ENCODE results near the gene SHISA7.

The SHISA7 gene

DNA sequence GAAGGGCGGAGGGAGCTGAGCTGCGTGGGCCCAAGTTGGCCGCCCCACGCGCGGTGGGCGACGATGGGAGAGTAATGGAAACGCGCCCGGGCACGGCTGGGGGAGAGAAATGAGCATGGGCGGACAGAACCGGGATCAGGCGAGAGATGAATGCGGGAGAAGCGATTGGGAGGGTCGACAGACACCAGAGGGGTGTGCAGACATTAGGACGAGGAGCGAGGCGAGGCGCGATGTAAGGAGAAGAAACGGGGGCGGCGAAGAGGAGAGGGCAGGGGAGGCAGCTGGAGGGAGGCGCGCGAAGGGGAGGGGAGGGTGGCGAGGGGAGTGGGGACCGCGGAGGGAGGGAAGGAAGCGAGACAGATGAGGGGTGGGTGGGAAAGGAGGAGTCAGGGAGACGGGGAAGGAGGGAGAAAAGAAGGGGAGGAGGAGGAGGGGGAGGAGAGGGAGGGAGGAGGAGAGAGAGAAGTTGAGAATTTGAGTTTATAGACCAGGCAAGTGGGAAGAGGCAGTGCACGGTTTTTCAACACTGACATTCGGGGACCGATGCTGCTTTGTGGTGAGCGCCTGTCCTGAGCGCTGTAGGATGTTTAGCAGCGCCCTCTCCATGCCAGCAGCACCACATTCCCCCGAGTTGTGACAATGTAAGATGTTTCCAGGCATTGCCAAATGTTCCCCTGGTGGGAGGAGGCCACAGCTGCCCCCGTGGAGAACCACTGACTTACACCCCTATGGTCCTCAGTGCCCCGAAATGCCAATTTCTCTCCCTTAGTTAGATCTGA, at the start of gene SHISA7:
Gene SHISA7 (minus strand): TSS at position 256 of the 779 bp plus-strand sequence. CDS start 437 bp downstream, outside the sequence.
- peak within 1 kb of the TSS; percentile 13 for H3K4me3 ChIP-seq (ENCODE audit: low read depth, low read length)

DNA sequence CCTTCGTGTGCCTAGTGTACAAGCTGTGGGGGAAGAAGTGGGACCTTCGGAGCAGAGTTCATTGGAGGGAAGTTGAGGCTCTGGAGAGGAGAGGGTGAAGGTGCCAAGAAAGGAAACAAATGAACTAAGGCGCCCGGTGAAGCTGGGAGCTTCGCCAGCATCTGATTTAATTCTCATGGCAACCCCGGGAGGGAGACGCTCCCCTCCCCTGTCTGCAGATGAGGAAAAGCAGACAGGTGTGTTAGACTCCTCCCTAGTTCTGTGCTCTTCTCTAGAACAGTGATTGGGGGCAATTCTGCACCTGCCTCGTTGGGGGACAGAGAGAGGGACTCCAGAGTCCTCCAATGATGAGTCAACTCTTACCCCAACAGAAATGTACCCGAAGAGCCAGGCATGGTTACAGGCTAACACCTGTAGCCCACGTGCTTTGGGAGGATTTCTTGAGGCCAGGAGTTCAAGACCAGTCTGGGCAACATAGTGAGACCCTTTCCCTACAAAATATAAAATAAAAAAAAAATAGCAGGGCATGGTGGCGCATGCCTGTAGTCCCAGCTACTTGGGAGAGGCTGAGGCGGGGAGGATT, 49.4 kb upstream of the SHISA7 start:
- no peak overlapping the region for H3K4me3 ChIP-seq (ENCODE audit: low read depth, low read length)

DNA sequence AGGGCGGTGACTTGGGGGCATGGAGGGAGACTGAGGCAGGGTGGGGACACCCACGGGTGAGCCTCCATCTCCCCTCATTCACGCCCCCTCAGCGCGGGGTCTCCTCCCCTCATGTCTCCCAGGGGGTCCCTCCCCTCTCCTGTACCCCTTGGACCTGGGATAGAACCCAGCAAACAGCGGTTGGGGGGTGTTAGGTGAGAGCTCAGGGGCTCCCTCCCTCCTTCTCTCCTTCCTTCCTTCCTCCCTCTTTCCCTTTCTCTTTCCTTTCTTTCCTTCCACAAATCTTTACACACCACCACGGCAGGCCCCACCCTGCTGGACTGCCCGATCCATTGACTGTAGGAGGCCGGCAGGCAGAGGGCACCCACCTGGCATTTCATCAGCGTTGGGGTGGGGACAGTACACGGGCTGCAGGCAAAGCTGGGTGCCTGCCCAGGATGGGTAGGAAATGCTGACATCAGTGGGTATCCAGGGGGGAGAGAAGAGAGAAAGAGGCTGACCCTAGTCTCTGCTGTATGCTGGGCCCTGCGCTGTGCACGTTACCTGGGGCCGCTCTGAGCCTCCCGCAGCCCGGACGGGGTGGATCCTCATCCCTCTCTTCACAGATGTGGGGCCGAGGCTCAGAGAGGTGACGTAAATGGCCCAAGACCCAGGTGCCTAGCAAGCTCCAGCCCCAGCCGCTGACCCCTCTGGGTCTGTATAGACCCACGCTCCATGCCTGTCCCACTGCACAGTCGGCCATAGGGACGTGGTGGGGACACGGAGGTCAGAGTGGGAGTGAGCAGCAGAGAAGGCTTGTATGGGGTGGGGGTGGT, 48.7 kb upstream of the SHISA7 start:
- no peak overlapping the region for H3K4me3 ChIP-seq (ENCODE audit: low read depth, low read length)

DNA sequence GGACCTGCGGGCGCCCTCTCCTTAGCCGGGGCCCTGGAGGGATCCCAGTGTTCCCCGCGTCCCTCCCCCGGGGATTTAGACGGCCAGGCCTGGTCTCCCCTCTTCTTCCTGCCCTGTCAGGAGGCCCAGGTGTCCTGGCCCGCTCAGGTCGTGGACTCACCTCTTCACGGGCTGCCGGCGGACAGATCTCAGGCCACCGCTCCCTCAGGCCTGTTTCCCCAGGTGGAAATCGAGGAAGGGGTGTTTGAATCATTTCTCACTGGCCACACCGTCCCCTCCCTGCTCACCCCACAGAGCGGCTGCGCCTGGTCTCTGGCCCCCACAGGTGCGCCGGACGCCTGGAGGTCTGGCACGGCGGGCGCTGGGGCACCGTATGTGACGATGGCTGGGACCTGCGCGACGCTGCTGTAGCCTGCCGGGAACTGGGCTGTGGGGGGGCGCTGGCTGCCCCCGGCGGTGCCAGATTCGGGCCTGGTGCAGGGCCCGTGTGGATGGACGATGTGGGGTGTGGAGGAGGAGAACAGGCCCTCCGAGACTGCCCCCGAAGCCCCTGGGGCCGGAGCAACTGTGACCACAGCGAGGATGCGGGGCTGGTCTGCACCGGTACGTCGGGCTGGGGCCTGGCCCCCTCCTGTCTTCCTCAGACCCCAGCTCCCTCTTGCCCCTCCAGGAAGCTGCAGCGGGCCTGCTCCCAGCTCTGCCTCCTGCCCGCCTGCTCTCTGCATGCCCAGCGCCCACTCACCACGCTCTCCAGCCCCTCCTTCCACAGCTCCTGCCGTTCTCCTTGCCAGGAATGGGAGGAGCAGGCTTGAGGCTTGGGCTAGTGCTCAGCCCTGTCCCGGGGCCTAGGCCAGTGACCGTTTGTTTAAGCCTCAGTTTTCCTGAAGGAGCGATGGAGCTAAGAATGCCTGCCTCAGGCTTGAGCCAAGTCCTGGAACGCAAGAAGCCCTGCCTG, 47.7 kb upstream of the SHISA7 start:
- no peak overlapping the region for H3K4me3 ChIP-seq (ENCODE audit: low read depth, low read length)

DNA sequence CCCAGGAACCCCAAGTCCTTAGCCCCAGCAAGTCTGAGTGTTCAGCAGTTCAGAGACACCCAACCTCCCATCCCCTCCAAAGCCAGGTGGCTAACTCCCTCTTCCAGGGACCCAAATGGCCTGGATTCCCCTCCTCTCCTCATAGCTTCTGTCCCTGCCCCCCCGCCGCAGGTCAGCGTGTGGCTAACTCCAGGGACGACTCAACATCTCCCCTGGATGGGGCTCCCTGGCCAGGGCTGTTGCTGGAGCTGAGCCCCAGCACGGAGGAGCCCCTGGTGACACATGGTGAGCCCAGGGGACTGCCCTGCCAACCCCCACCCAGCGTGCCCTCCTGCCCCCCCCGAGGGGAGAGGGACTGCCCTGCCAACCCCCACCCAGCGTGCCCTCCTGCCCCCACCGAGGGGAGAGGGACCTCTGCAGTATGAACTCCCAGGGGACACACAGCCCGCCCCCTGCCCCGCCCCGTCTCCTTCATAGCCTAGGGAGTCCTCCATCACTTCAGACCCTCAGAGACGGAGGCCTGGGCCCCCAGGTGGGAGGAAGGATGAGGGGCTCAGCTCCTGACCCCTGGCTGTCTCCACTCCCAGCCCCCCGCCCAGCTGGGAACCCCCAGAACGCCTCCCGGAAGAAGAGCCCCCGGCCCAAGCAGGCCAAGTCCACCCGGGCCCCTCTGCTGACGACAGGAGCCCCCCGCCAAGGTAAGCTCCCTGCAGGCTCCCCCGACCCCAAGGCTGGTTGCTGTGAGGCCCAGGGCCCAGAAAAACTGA, 46.8 kb upstream of the SHISA7 start:
- H3K4me3 ChIP-seq (ENCODE audit: low read depth, low read length): no peak overlapping the region

DNA sequence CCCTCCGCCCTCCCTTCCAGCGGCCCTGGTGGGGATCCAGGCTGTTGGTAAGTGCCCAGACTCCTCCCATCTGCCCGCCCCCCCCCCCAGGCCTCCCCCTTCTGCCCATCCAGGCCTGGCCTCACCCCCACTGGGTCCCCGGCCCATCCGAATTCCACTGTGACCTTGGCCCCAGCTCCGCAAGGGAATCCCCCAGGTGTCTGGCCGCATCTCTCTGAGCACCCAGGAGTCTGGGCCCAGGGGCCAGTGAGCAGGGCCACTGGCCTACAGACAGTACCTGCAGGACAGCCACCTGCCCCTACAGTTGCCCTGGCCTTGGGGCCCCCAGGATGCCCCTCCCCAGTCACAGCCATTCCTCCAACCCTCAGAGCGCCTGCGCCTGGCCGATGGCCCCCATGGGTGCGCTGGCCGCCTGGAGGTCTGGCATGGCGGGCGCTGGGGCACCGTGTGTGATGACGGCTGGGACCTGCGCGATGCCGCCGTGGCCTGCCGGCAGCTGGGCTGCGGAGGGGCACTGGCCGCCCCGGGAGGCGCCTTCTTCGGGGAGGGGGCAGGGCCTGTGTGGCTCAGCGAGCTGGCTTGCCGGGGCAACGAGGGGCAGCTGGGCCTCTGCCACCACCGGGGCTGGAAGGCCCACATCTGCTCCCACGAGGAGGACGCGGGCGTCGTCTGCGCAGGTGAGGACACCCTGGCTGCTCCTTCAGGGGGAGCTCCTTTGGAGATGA, 46.0 kb upstream of the SHISA7 start:
- H3K4me3 ChIP-seq (ENCODE audit: low read depth, low read length): no peak overlapping the region

DNA sequence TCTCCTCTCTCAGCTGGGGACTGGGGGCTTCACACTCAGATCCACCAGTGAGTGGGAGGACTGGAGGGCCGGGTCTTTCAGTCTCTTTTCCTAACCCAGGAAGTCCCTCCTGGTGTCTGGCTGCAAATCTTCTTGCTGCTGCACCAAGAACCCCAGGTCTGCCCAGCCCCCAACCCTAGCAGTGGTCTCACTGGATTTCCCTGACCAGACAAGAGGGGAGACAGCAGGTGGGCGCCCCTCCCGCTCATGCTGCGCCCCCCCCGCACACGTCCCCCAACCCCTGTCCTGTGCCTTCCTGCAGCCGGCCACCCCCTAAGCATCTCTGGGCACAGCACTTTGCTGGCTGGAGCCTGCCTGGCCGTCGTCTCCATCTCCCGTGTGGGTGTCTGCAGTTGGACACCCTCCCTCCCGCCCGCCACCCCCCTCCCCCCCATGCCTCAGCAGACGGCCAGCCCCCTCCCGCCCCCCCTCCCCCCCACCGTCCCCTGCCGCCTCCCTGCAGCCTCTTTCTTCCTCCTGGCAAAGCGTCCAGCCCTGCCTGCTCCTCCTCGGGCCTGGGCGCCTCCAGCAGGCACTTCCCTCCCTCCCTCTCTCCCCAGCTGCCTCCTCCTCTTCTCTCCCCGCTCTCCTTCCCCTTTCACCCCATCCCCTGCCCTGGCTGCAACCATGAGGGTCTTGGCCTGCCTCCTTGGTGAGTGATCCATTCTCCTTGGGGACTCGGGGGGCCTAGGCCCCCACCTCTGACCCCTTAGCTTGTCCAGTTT, 45.0 kb upstream of the SHISA7 start, which contains the start of gene SSC5D:
Gene SSC5D (plus strand): TSS at position 513 of the 764 bp plus-strand sequence. CDS start 154 bp downstream, at position 667.
- H3K4me3 ChIP-seq (ENCODE audit: low read depth, low read length): no peak within 1 kb of the TSS

DNA sequence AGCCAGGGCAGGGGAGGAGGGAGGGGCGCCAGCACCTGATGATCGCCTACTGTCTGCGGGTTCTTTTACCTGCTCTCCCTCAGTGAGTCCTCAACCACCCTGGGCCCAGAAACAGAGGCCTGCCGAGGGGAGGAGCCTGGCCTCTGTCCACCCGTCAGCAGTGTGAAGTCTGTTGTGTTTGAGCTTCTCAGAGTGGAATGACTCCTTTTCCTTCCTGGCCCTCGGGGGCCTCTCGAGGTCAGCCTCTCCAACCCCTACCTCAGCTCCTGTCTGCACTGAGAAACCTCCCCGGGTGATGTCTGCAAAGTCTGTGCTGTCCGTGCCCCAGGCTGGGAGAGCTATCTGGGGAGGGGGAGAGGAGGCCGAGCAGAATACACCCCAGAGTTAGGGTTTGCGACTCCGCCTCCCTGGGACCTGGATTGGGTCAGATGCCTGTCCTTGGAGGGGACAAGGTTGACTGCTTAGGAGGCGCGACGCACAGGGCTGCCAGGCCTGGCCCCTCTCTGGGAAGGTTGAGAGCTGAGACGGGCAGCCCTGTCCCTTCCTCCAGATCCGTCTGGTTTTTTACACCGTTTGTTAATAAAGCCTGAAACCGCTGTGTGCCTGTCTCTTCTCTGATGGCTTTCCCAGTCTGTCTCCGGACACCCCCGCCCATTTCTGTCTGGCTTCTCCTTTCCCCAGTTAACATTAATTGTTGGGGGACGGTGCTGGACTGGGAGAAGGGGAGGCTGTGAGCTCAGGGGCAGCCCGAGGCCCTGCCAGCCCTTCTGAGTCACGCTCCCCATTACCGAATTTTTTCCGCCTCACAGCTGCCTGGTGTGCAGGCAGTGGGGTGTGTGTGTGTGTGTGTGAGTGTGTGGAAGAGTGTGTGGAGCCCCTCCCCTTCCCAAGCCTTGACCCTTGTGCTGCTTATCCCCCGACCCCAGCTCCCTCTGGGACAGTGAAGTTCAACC, 44.1 kb upstream of the SHISA7 start:
- no peak overlapping the region for H3K4me3 ChIP-seq (ENCODE audit: low read depth, low read length)

DNA sequence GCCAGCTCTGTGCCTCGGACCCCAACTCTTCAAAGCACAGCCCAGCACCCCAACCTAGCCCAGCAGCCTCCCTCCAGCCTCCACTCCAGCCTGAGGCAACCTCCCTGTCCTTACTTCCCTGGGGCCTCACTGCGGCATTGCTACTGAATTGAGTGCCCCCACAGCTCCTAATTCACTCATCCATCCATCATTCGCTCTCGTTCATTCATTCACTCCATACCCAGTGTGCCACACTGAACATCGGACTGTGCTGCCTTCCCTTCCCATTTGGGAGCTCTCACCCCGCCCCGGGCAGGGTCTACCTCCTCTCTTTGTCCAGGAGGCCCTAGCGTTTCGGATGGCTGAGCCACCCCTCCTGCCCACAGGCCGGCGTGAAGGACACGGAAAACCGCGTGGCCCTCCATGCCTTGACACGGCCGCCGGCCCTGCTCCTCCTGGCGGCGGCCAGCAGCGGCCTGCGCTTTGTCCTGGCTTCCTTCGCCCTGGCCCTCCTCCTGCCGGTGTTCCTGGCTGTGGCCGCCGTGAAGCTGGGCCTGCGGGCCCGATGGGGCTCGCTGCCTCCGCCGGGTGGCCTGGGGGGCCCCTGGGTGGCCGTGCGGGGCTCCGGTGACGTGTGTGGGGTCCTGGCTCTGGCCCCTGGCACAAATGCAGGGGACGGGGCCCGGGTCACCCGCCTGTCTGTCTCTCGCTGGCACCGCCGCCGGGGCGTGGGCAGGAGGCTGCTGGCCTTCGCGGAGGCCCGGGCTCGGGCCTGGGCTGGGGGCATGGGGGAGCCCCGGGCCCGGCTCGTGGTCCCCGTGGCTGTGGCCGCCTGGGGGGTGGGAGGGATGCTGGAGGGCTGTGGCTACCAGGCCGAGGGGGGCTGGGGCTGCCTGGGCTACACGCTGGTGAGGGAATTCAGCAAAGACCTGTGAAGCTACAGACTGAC, 43.2 kb upstream of the SHISA7 start:
- no peak overlapping the region for H3K4me3 ChIP-seq (ENCODE audit: low read depth, low read length)

DNA sequence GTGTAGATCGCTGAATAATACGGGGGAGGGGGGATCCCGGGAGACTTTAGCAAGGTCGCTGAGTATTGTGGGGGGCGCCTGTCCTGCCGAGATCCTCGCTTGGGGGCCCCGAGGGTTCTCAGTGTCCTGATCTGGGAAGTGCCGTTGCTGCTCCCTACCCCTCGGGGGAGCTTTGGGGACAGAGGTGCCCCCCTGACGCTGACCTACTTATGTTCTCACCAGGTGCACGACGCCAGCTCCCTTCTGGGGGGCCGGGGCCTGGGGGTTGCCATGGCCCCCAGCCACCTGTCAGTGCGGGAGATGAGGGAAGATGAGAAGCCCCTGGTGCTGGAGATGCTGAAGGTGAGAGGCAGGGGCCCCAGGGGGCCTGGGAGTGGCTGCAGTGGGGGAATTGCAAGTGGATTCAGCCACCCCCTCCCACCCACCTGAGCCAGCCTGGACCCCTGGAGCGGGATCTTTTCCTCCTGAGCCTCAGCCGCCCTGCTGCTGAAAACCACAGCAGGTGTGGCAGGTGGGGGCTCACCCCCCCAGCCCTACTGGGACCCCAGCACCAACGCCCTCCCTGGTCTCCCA, 42.4 kb upstream of the SHISA7 start:
- peak overlapping the region; percentile 72 for H3K4me3 ChIP-seq (ENCODE audit: low read depth, low read length)

DNA sequence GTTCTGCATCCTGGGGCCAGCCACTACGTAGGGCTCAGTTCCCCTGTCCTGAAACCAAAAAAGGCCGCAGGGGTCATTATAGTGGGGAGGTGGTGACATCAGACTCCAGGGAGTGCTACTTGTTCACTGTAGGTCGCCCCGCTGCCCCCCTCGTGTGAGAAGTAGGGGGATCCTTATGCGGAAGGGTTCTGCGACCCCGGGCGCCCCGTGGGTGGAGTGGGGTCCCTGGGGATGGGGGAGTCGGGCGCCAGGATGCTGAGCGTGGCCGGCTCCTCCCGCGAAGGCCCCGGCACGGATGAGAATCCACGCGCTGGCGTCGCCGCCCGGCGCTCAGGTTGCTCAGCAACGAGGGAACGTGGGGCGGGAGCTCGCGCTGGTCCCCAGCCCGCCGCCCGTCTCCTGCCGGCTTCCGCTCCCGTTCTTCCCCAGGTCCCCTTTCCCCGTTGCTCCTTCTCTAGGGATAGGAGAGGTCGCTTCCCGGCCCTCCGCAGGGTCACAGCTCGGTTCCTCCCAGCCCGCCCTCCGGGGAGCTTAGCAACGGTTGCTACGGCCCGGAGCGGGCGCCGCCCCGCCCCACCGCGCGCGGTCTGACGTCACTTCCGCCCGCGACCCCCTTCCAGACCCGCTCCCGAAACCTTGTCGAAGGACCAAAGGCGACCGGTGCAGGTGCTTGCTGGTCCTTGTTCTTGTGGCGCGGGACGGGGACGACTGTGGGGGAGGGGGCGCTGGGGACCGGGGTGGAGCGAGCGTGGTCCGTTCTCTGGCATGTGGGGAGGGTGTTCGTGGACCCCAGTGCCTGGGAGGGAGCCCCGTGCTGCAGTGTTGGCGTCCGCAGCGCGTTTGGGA, 41.7 kb upstream of the SHISA7 start, which contains the start of gene NAT14:
Gene NAT14 (plus strand): TSS at position 596 of the 846 bp plus-strand sequence. CDS start 521 bp downstream, outside the sequence.
- peak within 1 kb of the TSS; percentile 72 for H3K4me3 ChIP-seq (ENCODE audit: low read depth, low read length)

DNA sequence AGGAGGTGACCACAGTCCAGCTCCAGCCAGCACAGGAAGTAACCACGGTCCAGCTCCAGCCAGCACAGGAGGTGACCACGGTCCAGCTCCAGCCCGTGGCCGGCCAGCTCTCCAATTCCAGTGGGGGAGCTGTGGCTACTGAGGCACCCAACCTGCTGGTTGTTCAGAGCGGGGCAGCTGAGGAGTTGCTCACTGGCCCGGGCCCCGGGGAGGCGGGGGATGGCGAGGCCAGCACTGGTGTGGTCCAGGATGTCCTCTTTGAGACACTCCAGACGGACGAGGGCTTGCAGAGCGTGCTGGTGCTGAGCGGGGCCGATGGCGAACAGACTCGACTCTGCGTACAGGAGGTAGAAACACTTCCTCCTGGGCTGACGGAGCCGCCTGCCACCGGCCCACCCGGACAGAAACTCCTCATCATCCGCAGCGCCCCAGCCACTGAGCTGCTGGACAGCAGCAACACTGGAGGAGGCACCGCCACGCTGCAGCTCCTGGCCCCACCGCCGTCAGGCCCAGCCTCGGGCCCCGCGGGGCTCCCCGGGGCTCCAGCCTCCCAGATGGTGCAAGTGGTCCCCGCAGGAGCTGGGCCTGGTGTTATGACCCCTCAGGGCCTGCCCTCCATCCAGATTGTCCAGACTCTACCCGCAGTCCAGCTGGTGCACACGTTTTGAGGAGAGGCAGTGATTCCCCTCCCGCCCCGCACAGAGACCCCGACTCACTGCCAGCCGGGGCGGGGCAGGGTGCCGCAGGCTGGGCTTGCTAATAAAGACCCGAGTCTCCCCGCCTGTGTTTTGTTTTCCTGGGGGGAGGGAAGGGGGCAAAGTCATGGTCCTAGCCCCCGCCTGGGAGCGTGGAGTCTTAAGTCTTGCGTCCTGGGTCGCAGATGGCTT, 40.8 kb upstream of the SHISA7 start:
- peak overlapping the region; percentile 72 for H3K4me3 ChIP-seq (ENCODE audit: low read depth, low read length)

DNA sequence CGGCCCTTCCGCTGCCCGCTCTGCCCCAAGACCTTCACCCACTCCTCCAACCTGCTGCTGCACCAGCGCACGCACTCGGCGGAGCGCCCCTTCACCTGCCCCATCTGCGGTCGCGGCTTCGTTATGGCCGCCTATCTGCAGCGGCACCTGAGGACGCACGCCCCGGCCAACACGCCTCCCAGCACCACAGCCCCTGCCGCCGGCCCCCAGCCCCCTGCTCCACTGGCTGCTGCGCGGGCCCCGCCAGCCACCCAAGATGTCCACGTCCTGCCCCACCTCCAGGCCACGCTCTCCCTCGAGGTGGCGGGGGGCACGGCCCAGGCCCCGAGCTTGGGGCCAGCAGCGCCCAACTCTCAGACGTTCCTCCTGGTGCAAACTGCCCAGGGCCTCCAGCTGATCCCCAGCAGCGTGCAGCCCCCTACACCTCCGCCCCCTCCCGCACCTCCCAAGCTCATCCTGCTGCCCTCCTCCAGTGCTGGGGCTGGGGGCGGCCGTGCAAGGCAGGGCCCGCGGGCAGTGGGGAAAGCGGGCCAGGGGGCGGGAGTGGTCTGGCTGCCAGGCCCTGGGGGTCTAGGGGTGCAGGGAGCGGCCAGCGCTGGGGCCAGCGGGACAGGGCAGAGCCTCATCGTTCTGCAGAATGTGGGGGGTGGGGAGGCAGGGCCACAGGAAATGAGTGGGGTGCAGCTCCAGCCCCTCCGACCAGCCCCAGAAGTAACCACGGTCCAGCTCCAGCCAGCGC, 40.0 kb upstream of the SHISA7 start:
- H3K4me3 ChIP-seq (ENCODE audit: low read depth, low read length): no peak overlapping the region

All from iPS-11a (cell line).